MCF 10A (cell line): ENCODE data around the gene MLXIP. TPM values are rescaled to one million over a fixed set of nuclear protein-coding genes. Genes with fewer than 3 reads are reported as not detected.

Source experiments
- BruUV-seq: library from RNA; stranded (reverse); fragments of 400-500 nt; replicated peaks from 2 replicates; lab custom pipeline; 2021; lab: Mats Ljungman, UMichigan
- CTCF ChIA-PET: fragments of 300-600 bp; sonication (Branson Sonifier 250); formaldehyde crosslinking; extraction: SDS; loops from one replicate; lab custom pipeline; 2021; ENCODE audit warnings: antibody characterized with exemption, inconsistent platforms; lab: Yijun Ruan, JAX
- POLR2A ChIA-PET: fragments of 300-600, 350-650 bp; sonication (Branson Sonifier 250); formaldehyde crosslinking; extraction: SDS; loops from one replicate; lab custom pipeline; 2020; ENCODE audit warnings: antibody characterized with exemption, inconsistent platforms; lab: Yijun Ruan, JAX
- DNase-seq: peaks from one replicate; pipeline ENCODE4 v3.0.0-alpha.2; 2018; ENCODE audit not compliant: unreplicated experiment
- H3K27ac Mint-ChIP-seq: one replicate; pipeline ENCODE4 v1.8.0; 2022; ENCODE audit warnings: mild to moderate bottlenecking, low read depth, mixed read lengths; ENCODE audit not compliant: unreplicated experiment
- H3K27me3 Mint-ChIP-seq: one replicate; pipeline ENCODE4 v1.8.0; 2022; ENCODE audit warnings: mixed read lengths; ENCODE audit not compliant: insufficient read depth, unreplicated experiment
- H3K36me3 Mint-ChIP-seq: one replicate; pipeline ENCODE4 v1.8.0; 2022; ENCODE audit warnings: mild to moderate bottlenecking, moderate library complexity, mixed read lengths; ENCODE audit not compliant: insufficient read depth, unreplicated experiment
- H3K4me1 Mint-ChIP-seq: one replicate; pipeline ENCODE4 v1.8.0; 2022; ENCODE audit warnings: mixed read lengths; ENCODE audit not compliant: insufficient read depth, unreplicated experiment
- H3K4me3 Mint-ChIP-seq: one replicate; pipeline ENCODE4 v1.8.0; 2022; ENCODE audit warnings: mild to moderate bottlenecking, moderate library complexity, mixed read lengths; ENCODE audit not compliant: unreplicated experiment
- H3K9me3 Mint-ChIP-seq: one replicate; pipeline ENCODE4 v1.8.0; 2022; ENCODE audit warnings: mixed read lengths; ENCODE audit not compliant: unreplicated experiment
- CTCF ChIP-seq: fragments of 200-600 bp; IDR thresholded peaks from one replicate; pipeline ENCODE4 v1.8.0; 2022; ENCODE audit warnings: antibody characterized with exemption, mild to moderate bottlenecking; ENCODE audit not compliant: unreplicated experiment
- intact Hi-C: fragments of 100-400 bp; cut with micrococcal nuclease; formaldehyde crosslinking; loops from 2 replicates; pipeline ENCODE4 v1.14.1; 2022
- total RNA-seq: library from RNA; stranded (reverse); gene quantifications from 2 replicates; pipeline ENCODE4 v1.2.3, GENCODE V29; 2022

Gene MLXIP
- total RNA-seq, 1 experiment from 2014 or later, result 35.6 TPM

GRCh38 chr12:122145505-122146330 lies 67.2 kb downstream of the MLXIP start:
- H3K4me1 Mint-ChIP-seq, result no peaks in the 10 kb centered on the region
- ChIA-PET POLR2A (interaction anchor here (0.8 kb wide), 2 partner anchors 9 to 258 kb away, joined by 3 read pairs; no protein-coding TSS in a partner anchor), CTCF (interaction anchor here (0.5 to 1.2 kb wide), 3 partner anchors 22 to 45 kb away, joined by 3 to 4 read pairs (median 4); no protein-coding TSS in a partner anchor)
- no peaks in the 10 kb centered on the region for H3K9me3 Mint-ChIP-seq
- H3K27me3 Mint-ChIP-seq, result no peaks in the 10 kb centered on the region
- no peak for TF ChIP-seq CTCF
- no peak for DNase-seq
- BruUV-seq, result no TSS peak
- peaks cover 27% of the 10 kb centered on the region for H3K36me3 Mint-ChIP-seq
- intact Hi-C loops, result no loop called here
- H3K27ac Mint-ChIP-seq, result no peak overlapping the region
- no peak overlapping the region for H3K4me3 Mint-ChIP-seq

GRCh38 chr12:122147514-122148290 lies 69.1 kb downstream of the MLXIP start:
- Mint-ChIP-seq H3K27ac (no peak overlapping the region), H3K9me3 (no peaks in the 10 kb centered on the region), H3K27me3 (peaks cover 12% of the 10 kb centered on the region), H3K4me3 (no peak overlapping the region), H3K36me3 (peaks cover 19% of the 10 kb centered on the region), H3K4me1 (no peaks in the 10 kb centered on the region)
- ChIA-PET CTCF (interaction anchor here (0.5 to 1.5 kb wide), 2 partner anchors 15 to 17 kb away, joined by 3 to 5 read pairs; no protein-coding TSS in a partner anchor), POLR2A (interaction anchor here (0.6 kb wide), 1 partner anchor 1348 kb away, joined by 3 read pairs; no protein-coding TSS in a partner anchor)
- no peak for DNase-seq
- intact Hi-C loops, result no loop called here
- no peak for TF ChIP-seq CTCF
- no TSS peak for BruUV-seq

GRCh38 chr12:122148657-122149056 lies 70.1 kb downstream of the MLXIP start:
- ChIA-PET POLR2A (no interaction called here), CTCF (interaction anchor here (0.5 to 1.5 kb wide), 3 partner anchors 16 to 25 kb away, joined by 3 to 5 read pairs (median 3); no protein-coding TSS in a partner anchor)
- no peaks in the 10 kb centered on the region for H3K4me1 Mint-ChIP-seq
- H3K27ac Mint-ChIP-seq, result no peak overlapping the region
- TF ChIP-seq CTCF, result no peak
- H3K27me3 Mint-ChIP-seq, result peaks cover 13% of the 10 kb centered on the region
- H3K4me3 Mint-ChIP-seq, result no peak overlapping the region
- DNase-seq, result no peak
- no TSS peak for BruUV-seq
- no peaks in the 10 kb centered on the region for H3K9me3 Mint-ChIP-seq
- intact Hi-C loops, result no loop called here
- peaks cover 11% of the 10 kb centered on the region for H3K36me3 Mint-ChIP-seq
